Left lobe of liver (tissue), 2 donors: ENCODE measurements around the gene ZYX. TPM values are rescaled to one million over a fixed set of nuclear protein-coding genes. Genes with fewer than 3 reads are reported as not detected.
"Not testable (repeated sequence)": the region's sequence is repeated elsewhere in the genome, so short reads cannot be mapped to it uniquely, and the experiment has no call there.

Experiments used
- ATAC-seq: fragments of 200-7000 bp; cut with Tn5 transposase; one replicate; pipeline ENCODE4 v1.9.1; 2020; ENCODE audit warnings: mild to moderate bottlenecking, moderate library complexity
- DNase-seq: peaks from one replicate; pipeline ENCODE4 v3.0.0-alpha.2; 2020; ENCODE audit warnings: low spot score
- total RNA-seq: library from RNA; stranded (reverse); gene quantifications from one replicate; pipeline ENCODE4 v1.2.1, GENCODE V29; 2021
- donor health status: DM: no; HTN: no; CAD: no; lungs with moderate emphysema.
- donor health status: DM: no; HTN: yes; CAD: no.

ZYX gene
- total RNA-seq, 1 donor from 2014 or later = 33.8 TPM

GRCh38 chr7:143415742-143416397, 34.7 kb downstream of the ZYX start:
- DNase-seq (no peak), ATAC-seq (no peak)

DNA sequence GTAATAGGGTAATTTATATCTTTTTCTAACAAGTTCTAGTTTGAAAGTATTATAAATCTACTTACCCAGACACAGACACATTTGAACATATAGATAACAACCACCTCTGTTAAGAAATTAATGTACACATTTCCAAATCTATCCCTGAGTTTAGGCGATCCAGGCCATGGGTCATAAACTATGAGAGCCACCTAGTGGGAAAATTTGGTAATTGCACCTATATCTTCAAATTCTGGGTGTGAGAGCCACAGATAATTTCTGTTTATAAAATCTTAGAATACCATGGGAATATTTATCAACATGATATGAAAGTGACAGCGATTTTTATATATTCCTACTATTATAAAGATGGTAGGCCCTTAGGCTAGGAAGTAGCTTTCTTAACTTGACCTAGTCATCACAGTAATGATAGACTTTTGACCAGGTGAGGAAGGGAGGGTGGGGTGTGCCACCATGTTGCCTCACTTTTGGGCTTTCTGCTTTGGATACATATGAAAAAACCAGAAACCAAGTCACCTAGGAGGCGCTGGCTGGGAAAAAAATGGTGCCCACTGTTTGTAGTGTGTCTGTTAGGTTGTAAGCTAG, 35.5 kb downstream of the ZYX start:
- ATAC-seq = peak; percentile 86
- DNase-seq = no peak

- no peak for ATAC-seq
- no peak for DNase-seq
These were observed 36.7 kb downstream of the ZYX start for GRCh38 chr7:143417734-143418383.

GRCh38 chr7:143418681-143419458, 37.7 kb downstream of the ZYX start:
- no peak for DNase-seq
- no peak for ATAC-seq

DNA sequence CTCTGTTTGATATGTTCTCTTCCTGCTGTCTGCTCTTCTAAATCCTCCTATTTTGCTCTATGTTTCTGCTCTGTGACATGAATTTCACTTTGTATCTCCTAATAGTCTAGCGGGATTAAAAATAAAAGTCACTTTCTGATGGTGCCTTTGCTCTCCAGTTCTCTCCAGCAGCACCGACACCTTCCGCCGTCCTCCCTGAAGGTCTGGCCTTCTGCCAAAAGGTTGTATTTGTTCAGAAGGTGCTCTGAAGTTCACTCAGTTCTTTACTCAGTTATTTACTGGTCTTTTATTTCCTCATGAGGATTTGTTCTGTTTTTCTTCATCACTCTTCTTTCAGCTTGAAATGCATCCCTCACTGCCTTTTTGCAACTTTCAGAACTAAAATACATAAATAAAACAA, 38.7 kb downstream of the ZYX start:
- DNase-seq (no peak), ATAC-seq (peak; percentile 53)

- not testable (repeated sequence) for ATAC-seq, DNase-seq
These were observed 39.5 kb downstream of the ZYX start for GRCh38 chr7:143420624-143421023.

GRCh38 chr7:143422033-143422432, 40.9 kb downstream of the ZYX start:
- DNase-seq (no peak), ATAC-seq (peak; percentile 28)

DNA sequence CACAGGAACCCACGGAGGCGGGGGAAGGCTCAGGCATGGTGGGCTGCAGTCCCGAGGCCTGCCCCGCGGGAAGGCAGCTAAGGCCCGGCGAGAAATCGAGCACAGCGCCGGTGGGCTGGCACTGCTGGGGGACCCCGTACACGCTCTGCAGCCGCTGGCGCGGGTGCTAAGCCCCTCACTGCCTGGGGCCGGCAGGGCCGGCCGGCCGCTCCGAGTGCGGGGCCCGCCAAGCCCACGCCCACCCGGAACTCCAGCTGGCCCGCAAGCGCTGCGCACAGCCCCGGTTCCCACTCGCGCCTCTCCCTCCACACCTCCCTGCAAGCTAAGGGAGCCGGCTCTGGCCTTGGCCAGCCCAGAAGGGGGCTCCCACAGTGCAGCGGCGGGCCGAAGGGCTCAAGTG, 43.3 kb downstream of the ZYX start:
- ATAC-seq, DNase-seq: not testable (repeated sequence)

GRCh38 chr7:143426479-143427142, 45.5 kb downstream of the ZYX start:
- DNase-seq (no peak), ATAC-seq (peak; percentile 82)

DNA sequence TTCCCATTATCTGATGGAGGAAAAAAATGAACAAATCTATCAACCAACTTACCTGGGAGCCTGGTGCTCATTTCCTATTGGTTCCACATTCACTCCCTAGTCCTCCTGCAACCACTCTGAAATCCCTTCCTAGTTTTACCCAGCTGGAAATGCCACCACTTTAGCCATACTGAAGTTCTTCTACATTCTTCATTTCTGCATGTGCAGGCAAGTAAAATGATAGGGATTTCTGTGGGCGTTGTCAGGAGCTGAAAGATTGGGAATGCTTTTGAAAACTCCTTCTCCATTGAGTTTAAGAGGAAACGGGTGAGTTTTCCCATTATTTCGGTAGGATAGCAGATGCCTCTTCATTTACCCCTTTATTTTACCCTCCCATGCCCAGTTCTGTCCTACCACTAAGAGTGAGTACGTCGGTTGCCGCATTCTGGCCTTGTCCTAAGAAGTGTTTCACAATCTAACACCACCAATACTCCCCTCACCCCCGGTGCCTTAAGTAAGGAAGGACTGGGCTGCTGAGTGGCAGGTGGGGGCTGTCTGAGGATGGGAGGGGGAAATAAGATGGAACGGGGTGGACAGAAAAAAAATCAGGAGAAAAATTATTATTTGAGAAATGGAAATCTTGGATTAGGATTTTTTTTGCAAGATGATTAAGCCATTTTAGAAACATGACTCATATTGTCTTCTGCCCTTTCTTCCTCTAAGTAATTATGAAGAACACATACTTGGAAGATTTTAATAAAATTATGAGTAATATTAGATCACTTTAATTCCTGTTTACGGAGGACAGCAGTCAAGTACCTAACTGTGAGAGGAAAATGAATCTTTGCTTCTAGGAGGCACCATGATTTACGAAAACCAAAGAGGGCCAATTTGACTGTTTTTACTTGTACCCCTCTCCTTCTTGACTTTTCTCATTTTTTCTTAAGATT, 48.9 kb downstream of the ZYX start:
- ATAC-seq (no peak), DNase-seq (no peak)

- DNase-seq (no peak), ATAC-seq (no peak)
These were observed 50.0 kb downstream of the ZYX start for GRCh38 chr7:143431109-143431508.

- no peak for ATAC-seq
These were observed 52.6 kb downstream of the ZYX start for GRCh38 chr7:143433759-143434158.

GRCh38 chr7:143434660-143435059, 53.5 kb downstream of the ZYX start:
- ATAC-seq (peak; percentile 82), DNase-seq (peak; percentile 96)

More at GRCh38 chr7:143433759-143434158, 52.6 kb downstream of the ZYX start:
- no peak for DNase-seq

- ATAC-seq (no peak), DNase-seq (no peak)
These were observed 54.1 kb downstream of the ZYX start for GRCh38 chr7:143435266-143435665.

DNA sequence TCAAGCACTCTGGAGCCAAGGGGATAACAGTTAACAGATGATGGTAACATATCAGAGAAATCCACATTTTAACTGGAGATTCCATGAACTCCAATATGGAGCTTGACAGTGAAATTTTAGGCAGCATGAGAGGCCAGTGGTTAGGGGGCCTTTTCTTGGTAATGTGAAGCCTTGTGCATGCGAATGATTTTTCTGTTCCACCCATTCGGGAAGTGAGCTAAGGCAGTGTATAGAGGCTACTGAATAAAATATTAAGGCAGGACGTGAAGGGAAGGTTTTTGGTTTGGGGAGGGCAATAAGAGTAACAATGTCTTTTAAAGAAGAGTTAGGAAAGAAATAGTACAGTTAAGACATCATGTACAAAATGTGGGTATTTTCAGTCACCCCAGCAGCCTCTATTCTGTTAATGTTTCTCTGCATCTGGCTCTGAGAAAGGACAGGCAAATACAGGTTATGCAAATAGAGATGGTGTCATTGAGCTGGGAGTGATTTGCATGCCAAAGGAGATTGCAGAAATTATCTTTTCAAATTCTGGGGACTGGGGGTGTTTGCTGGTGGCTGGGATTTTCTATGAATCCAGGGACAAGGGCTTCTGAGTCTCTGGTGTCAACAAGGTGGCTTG, 55.3 kb downstream of the ZYX start:
- ATAC-seq = peak; percentile 80
- DNase-seq = no peak

- DNase-seq = no peak
- peak; percentile 11 for ATAC-seq
These were observed 56.4 kb downstream of the ZYX start for GRCh38 chr7:143437578-143437977.

- DNase-seq = no peak
- ATAC-seq = no peak
These were observed 58.7 kb downstream of the ZYX start for GRCh38 chr7:143439866-143440265.
